NCI-H1436 treated with DMSO at 0.1 percent for 48 hours (cell line): ENCODE results near the gene CCSER2.
"Not testable (repeated sequence)": the region's sequence is repeated elsewhere in the genome, so short reads cannot be mapped to it uniquely, and the experiment has no call there.

Experiments
- DNase-seq: peaks from one replicate; lab custom pipeline; 2025; lab: John Stamatoyannopoulos, UW

Gene CCSER2

DNA sequence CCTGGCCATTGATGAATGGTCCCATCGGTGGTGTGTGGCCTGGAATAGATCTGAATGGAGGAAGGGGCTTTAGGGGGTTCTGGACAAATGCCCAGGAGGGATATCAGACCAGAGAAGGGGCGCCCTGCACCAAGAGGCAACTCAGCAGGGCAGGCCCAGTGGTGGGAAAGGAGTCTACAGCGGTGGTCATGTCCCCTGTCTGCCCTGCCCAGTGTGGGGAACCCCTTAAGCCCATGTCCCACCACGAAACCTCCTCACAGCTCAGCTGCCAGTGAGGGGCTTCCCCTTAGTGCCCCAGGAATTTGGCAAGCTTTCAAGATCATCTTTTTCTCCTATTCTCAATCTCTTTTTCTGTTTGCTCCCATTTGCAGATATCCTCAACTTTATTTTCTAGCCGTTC lies 14.1 kb upstream of the CCSER2 start:
- no peak for DNase-seq

DNA sequence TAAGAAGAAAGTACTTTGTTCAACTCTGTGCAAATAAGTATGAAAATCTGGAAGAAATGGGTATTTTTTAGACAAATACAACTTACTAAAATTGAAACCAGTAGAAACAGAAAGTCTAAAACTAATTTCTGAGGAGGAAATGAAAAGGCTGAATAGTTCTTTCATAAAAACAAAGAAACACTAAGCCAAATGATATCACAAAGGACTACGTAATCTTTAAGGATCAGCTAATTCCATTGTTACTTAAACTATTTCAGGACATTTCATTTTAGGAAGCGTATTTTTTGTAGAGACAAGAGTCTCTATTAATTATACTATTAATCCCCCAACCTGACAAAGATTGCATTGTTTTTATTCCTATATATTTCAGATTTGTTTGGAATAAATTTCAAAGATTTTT lies 11.2 kb upstream of the CCSER2 start:
- DNase-seq = no peak

DNA sequence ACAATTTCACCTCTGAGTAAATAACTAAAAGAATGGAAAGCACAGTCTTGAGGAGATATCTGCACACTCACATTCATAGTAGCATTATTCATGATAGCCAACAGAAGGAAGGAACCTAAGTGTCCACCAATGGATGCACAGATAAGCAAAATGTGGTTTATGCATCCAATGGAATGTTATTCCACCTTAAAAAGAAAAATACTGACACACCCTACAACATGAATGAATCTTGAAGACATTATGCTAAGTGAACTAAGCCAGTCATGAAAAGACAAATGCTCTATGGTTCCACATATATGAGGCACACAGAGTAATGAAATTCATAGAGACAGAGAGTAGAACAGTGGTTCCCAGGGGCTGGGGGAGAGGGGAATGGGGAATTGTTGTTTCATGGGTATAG lies 6.5 kb upstream of the CCSER2 start:
- no peak for DNase-seq

DNA sequence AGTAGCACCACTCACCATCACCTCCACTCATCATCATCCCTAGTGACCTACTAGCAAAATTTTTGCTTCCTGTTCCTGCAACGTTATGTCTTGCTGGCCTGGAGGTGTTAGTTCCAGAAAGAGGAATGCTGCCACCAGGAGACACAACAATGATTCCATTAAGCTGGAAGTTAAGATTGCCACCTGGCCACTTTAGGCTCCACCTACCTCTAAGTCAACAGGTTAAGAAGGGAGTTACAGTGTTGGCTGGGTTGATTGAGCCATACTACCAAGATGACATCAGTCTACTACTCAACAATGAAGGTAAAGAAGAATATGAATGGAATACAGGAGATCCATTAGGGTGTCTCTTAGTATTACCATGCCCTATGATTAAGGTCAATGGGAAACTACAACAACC lies 4.8 kb upstream of the CCSER2 start:
- not testable (repeated sequence) for DNase-seq

DNA sequence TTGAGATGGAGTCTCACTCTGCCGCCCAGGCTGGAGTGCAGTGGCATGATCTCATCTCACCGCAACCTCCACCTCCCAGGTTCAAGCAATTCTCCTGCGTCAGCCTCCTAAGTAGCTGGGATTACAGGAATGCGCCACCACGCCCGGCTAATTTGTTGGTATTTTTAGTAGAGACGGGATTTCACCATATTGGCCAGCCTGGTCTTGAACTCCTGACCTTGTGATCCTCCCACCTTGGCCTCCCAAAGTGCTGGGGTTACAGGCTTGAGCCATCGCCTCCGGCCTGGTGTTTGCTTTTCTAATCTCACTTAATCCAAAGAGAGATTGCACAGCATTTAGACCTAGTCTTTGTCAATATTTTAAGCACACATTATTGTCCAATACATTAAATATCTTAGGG lies 1.4 kb upstream of the CCSER2 start:
- not testable (repeated sequence) for DNase-seq

DNA sequence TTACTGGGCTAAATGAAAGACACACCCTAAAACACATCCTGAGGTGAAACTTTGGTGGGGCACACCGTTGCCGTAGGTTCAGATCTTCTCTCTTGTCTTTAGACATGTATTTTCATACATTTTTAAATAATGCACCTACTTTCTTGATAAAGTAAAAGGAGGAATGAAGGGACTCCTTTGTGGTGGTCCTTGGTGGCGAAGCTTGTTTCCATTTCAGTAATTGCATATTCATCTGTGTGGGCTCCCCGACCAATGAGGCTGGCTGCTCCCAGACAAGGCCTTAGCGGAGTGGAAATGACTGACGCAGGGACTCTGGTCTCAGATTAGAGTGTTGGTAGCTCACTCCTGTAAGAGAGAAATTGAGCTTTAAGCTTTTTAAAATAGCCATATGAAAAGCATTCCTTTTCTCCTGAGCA lies 815 bp downstream of the CCSER2 start:
- DNase-seq = no peak

DNA sequence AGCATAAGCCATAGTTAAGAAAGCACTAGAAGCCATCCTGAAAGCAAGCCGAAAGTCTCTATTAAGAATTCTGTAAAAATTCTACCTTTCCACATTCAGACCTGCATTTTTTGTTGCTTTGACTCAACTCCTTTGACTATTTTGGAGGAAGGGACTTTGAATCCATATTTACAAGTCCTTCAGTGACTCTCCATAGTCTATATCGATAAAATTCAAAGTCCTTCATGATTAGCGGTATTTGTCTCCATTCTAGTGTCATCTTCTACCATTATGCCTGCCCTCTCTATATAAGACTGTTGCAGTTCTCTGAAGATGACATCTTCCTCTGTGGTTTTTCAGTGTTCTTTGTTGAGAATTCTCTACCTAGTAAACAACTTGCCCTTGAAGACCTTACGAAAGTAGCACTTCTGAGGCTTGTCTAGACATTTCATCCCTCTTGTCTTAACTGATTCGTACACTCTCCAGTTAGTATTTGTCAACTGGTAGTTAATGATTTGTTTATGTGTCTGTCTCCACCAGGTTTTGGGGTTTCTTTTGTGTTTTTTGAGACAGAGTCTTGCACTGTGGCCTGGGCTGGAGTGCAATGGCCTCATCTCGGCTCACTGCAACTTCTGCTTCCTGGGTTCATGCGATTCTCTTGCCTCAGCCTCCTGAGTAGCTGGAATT lies 1.7 kb downstream of the CCSER2 start:
- DNase-seq = no peak

DNA sequence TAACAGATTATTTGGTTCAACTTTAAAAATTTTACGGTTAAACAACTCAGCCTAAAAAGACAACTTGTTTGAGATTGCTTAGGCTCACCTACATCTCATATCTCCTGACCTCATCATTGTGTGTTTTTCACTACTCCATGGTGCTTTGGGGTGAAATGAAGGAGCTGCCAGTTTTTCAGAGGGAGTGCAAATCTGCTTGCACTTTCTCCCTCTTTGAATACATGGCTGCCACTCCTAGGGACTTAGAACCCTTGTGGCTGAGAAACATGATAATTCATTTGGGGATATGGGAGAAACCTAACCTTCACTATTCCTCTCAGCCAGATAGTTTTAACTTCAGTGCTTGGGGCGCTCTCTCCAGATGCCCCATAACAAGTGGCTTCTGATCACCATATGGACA lies 2.7 kb downstream of the CCSER2 start:
- DNase-seq = no peak

DNA sequence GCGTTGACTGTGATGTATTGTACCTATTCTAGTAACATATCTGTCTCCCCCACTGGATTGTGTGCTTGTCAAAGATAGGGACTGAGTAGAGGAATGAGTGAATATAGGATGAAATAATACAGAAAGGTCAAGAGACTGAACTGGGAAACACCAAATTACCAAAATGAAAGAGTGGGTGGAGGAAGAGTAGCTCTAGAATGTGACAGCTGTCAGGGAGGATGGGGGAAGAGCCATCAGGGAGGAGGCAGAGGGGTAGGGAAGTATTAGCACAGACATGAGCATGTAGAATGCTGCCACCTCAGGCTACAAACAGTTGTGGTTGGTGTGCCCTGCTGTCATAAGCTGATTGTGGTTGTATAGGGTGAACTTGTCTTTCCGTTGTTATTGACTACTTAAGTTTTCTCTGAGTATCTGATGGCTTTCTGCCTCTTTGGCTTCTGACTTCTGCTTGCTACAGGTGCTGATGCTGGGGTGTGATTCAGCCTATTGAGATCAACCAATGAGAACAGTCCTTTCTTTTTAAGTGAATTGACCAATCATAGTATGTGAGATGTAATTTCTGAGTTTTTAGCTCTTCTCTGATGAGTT lies 5.6 kb downstream of the CCSER2 start:
- DNase-seq = no peak

DNA sequence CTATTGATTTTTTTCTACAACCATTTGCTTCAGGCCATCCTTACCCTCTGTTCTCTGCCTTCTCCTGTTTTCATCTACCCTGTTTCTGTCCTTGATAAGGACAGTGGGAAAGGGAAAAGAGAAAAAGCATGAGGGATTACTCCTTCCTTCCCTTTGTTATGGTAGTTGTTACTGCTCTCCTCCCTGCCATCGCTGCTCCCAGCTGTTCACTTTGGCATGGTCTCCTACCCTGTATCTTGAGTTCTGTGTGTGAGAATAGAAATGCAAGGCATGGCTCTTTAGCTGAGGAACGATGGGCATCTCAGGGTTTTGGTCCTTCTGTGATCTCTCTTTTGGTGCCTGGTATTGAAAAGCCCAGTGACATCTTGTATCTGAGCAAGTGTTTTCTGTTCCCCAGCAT lies 6.4 kb downstream of the CCSER2 start:
- DNase-seq = no peak

DNA sequence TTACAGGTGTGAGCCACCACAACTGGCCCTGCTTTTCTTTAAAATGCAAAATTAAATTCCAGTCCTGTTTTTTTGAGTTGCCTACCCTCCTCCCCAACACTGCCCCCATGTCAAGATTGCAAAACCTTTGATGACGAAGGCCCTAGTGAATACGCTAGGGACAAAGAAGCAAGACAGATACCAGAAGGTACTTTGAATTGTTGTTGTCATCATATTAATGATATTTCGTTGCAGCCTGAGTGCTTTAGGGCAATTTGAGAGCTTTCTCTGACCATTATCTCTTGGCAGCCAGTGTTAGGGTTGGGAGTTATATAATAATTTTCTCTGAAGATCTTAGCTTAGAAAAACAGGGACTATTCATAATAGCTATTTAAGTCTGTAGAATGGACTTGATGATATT lies 7.1 kb downstream of the CCSER2 start:
- no peak for DNase-seq

DNA sequence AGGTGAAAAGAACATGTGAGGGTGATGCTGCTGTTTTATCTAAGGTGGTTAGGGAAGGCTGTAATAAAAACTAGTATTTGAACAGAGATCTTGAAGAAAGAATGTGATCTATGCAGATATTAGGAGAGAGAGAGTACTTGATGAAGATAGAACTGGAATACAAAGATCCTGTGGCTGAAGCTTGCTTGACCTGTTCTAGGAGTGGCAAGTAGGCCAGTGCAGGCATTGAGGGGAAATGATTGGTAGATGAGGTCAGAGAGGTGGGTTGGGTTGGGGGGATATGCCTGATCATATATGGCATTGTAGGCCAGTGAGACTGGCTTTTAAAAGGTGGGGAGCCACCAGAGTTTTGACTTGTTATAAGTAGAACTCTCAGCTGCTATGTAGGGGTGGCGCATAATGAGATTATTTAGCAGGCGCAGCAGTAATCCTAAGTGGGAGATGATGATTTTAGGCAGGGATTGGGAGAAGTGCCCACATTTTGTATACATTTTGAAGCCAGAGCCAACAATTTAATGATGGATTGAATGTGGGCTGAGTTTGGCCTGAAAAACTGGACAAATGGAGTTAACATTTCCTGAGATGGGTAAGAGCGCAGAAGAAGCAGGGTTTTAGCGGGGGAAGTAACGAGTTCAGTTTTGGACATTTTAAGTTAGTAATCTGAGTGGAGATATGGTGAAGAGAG lies 8.2 kb downstream of the CCSER2 start:
- DNase-seq = no peak

DNA sequence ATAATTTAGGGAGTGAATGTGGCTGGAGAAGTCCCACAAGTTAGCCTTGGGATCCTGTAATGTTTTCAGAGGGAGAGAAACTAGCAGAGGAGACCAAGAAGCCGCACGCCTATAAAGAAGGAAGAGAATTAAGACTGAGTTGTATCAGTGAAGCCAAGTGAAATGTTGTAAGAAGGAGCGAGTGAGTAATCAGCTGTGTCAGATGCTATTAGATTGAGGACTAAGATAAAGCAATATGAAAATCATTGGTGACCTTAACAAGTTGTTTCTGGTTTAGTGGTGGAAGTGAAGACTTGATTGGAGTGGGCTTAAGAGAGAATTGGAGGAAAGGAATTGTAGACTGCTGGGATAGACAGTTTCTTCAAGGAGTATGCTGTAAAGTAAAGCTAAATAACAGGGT lies 8.8 kb downstream of the CCSER2 start:
- no peak for DNase-seq

DNA sequence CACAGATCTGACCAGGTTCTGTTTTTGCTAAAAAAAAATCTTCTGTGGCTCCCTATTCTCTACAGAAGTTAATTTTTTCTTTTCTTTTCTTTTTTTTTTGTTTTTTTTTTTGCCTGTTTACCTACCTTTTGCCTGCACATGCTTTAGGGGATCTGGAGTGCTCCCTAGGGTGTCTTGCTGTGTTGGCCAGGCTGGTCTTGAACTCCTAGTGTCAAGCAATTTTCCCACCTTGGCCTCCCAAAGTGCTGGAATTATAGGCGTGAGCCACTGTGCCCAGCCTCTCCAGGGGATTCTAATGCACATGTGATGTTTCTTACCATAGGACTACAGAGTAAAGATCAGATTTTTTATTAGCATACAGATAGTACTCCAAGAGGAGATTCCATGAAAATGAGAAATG lies 10.6 kb downstream of the CCSER2 start:
- no peak for DNase-seq

DNA sequence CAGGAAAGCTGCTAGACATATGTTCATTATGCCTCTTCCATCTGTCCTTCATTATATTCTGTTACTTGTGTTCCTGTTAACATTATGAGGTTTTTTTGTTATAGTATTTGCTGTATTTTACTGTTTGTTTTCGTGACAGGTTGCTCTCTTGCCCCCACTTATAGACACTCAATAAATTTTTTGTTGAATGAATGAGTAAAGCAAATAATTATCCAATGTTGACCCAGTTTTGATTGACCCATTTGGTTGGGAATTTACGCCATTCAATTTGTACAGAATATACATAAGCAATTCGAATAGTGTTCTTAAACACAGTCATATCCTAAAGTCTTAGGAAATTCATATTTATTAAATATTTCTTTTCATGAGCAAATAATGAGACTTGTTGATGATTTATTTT lies 11.8 kb downstream of the CCSER2 start:
- no peak for DNase-seq

DNA sequence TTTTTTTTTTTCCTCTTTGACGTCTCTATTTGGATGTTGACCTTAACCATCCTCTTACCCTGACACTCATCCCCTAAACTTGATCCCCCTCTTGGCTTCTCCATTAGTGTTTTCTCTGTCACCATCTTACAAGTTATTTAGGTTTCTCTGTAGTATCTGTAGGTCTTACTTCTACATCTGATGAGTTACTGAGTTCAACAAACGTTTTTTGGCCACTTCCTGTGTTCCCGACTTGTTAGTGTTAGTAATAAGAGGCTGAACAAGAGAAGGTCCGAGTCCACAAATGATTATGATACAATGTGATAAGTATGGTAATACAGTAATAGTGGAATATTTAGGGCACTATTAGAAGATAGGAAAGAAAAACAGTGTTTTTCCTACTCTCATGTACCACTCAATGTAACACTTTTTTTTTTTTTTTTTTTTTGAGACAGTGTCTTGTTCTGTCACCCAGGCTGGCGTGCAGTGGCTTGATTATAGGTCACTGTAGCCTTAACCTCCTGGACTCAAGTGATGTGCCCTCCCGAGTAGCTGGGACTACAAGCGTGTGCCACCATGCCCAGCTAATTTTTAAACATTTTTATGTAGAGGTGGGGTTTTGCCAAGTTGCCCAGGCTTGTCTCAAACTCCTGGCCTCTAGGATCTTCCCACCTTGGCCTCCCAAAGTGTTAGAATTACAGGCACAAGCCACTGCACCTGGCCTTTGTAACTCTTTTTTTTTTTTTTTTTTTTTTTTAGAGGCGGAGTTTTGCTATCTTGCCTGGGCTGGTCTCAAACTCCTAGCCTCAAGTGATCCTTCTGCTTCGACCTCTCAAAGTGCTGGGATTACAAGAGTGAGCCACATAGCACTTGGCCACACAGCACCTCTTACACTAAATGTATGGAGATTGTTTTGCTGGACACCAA lies 12.5 kb downstream of the CCSER2 start:
- no peak for DNase-seq

DNA sequence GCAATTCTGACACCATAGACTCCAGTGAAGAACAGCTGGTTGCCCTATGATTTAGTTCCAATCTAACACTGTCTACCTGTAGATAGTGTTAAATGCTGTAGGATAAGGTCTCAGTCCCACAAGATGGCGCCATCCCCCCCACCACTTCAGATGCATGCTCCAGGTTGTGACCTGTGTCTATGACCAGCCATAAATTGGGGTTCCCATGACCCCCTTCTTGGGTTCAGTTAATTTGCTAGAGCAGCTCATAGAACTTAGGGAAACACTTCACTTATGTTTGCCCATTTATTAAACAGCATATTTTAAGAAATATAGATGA lies 13.1 kb downstream of the CCSER2 start:
- DNase-seq = no peak

DNA sequence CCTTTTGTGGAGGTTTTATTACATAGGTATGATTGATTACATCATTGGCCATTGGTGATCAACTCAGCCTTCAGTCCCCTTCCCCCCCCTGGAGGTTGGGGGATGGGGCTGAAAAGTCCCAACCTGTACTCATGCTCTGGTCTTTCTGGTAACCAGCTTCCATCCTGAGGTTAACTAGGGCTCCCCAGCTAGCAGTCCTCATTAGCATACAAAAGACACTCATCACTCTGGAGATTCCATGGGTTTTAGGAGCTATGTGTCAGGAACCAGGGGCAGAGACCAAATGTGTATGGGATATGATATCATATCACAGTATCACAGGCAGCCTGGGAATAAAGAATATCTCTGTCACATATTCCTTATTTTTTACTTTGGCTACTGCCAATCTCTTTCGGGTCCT lies 13.6 kb downstream of the CCSER2 start:
- DNase-seq = no peak

DNA sequence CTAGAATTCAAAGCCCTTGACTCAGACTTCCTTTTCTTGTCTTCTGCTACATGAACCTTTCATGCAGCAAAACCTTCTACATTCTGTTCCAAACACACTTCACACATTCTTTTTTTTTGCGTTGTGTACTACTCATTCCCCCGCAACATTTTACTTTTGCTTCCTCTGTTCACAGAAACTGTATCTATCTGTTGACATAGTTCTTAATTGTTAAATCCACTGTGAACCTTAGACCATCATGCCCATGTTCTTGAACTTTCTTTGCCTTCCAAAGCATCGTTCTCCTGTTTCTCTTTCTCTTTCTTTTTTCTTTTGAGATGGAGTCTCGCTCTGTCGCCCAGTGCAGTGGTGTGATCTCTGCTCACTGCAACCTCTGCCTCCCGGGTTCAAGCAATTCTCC lies 14.2 kb downstream of the CCSER2 start:
- no peak for DNase-seq

DNA sequence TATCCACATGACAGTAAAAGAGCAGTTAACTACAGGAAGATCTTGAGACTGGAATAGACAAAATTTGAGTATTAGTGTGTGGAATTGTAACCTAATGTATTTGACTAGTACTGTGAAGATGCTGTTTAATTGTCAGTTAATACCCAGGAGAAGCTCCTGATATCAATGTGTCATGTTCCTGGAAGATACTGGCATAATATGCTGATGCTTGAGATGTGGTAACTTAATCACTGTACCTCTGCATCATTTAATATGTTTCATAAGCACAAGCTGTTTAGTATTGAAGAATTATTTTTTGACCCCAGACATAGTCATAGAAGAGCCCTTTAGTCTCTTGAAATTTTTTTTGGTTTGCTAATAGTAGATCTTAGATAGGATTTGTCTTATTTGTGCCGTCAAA lies 15.4 kb downstream of the CCSER2 start:
- DNase-seq = no peak

DNA sequence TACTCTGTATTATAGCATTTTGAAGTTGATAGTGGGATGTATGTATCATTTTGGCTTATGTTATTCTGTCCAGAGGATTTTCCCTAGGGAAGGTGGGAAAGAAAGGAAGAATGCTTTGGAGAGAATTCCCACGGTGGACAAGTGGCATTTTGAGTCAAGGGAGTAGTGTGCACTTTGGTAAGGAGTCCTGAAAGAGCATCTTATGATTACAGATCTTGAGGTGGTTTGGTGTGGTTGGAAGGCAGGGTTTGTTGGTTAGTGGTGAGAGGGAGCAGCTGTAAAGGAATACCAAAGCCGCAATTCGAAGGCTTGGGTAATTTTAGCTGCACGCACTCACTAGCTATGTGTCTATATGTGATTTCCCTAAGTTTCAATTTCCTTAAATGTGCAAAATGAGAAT lies 16.1 kb downstream of the CCSER2 start:
- no peak for DNase-seq

DNA sequence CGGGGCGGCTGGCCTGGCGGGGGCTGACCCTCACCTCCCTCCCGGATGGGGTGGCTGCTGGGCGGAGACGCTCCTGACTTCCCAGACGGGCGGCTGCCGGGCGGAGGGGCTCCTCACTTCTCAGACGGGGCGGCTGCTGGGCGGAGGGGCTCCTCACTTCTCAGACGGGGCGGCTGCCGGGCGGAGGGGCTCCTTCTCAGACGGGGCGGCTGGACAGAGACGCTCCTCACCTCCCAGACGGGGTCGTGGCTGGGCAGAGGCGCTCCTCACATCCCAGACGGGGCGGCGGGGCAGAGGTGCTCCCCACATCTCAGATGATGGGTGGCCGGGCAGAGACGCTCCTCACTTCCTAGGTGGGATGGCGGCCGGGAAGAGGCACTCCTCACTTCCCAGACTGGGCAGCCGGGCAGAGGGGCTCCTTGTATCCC lies 19.2 kb downstream of the CCSER2 start:
- not testable (repeated sequence) for DNase-seq

DNA sequence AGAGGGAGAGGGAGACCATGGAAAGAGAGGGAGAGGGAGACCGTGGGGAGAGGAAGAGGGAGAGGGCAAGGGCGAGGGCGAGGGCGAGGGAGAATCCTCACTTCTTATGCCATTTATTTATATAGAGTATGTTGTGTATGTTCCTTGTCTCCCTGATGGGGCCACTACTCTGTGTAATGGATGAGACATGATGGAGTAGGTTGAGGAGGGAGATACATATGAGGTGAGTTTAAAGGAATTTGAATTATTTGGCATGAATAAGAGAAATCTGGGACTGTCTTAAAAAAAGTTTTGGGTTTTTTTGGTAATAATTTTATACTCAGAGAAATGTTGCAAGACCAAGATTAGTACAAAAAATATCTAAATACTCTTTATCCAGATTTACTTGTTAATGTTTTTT lies 20.1 kb downstream of the CCSER2 start:
- no peak for DNase-seq
